K562 (cell line): ENCODE measurements around the gene CHMP4B. TPM values are rescaled to one million over a fixed set of nuclear protein-coding genes. Genes with fewer than 3 reads are reported as not detected.

Source experiments
- ATAC-seq: fragments of 200-7000 bp; cut with Tn5 transposase; 3 replicates; pipeline ENCODE4 v1.9.1; 2020; ENCODE audit warnings: moderate library complexity
- BruUV-seq: library from RNA; stranded (reverse); fragments of 400-500 nt; replicated peaks from 2 replicates; lab custom pipeline; 2021; lab: Mats Ljungman, UMichigan
- CTCF ChIA-PET: fragments of 300-600 bp; formaldehyde crosslinking; extraction: SDS; loops from one replicate; lab custom pipeline; 2021; ENCODE audit warnings: low intra/inter-chr PET ratio; lab: Yijun Ruan, JAX
- POLR2A ChIA-PET: fragments of 300-600, 350-650 bp; sonication (Branson Sonifier 250); formaldehyde crosslinking; extraction: SDS; loops from one replicate; lab custom pipeline; 2021; ENCODE audit warnings: antibody characterized with exemption, inconsistent platforms; lab: Yijun Ruan, JAX
- DNase-seq, 4 experiments: peaks; one replicate each; pipeline versions ENCODE4 v3.0.0 to v3.0.0-alpha.2; 2011 to 2018; ENCODE audit warnings: low spot score in 3 of 4, mixed read lengths in 3 of 4; ENCODE audit errors: extremely low read depth in 1 of 4
- FAIRE-seq: peaks from 2 replicates; lab custom pipeline; 2011; peaks lifted over from hg19 to GRCh38; lab: Jason Lieb, UNC
- H2AFZ ChIP-seq: 2 replicates; pipeline ENCODE4 v1.6.0; 2011; ENCODE audit warnings: low read depth, low read length, control low read depth, inconsistent platforms
- H3K27ac ChIP-seq: fragments of 200-600 bp; 3 replicates; pipeline ENCODE4 v1.8.0; 2011; ENCODE audit warnings: low read depth, mild to moderate bottlenecking, control low read depth, inconsistent platforms, low read length, moderate library complexity, mixed read lengths; ENCODE audit errors: extremely low read depth
- H3K27me3 ChIP-seq, 2 experiments: fragments of 300-600 bp in 1 of 2; 2 replicates in 1 of 2; 3 replicates in 1 of 2; pipeline versions ENCODE4 v1.6.0 to v1.8.0; 2011; ENCODE audit warnings: inconsistent platforms in 2 of 2, low read length in 2 of 2, mild to moderate bottlenecking in 1 of 2, mixed read lengths in 1 of 2, moderate library complexity in 1 of 2; ENCODE audit not compliant: control insufficient read depth in 2 of 2, insufficient read depth in 2 of 2
- H3K36me3 ChIP-seq: fragments of 300-600 bp; 3 replicates; pipeline ENCODE4 v1.8.0; 2011; ENCODE audit warnings: mild to moderate bottlenecking, low read length, inconsistent platforms; ENCODE audit not compliant: control insufficient read depth, insufficient read depth
- H3K4me1 ChIP-seq, 2 experiments: fragments of 200-600 bp in 1 of 2; replicated peaks in 1 of 2; 2 replicates in 1 of 2; 3 replicates in 1 of 2; pipeline versions ENCODE4 v1.5.1 to v1.8.0; 2011; ENCODE audit warnings: inconsistent platforms in 2 of 2, low read length in 2 of 2, mild to moderate bottlenecking in 1 of 2, mixed read lengths in 1 of 2, moderate library complexity in 1 of 2; ENCODE audit not compliant: control insufficient read depth in 2 of 2, insufficient read depth in 2 of 2
- H3K4me2 ChIP-seq: 2 replicates; pipeline ENCODE4 v1.6.1; 2011; ENCODE audit warnings: low read length, control low read depth, inconsistent platforms, mixed read lengths; ENCODE audit not compliant: insufficient read depth
- H3K4me3 ChIP-seq: fragments of 200-600 bp; sonication (generic), shearing (Covaris generic); 2 replicates; pipeline ENCODE4 v1.5.1; 2016; ENCODE audit warnings: control low read depth, inconsistent platforms
- H3K79me2 ChIP-seq: fragments of 200-600 bp; 3 replicates; pipeline ENCODE4 v1.8.0; 2011; ENCODE audit warnings: low read length, inconsistent platforms; ENCODE audit not compliant: control insufficient read depth, insufficient read depth
- H3K9ac ChIP-seq, 2 experiments: 2 replicates each; pipeline versions ENCODE4 v1.6.0 to v1.6.1; 2011; ENCODE audit warnings: low read depth in 2 of 2, low read length in 2 of 2, control low read depth in 1 of 2, inconsistent platforms in 1 of 2, mild to moderate bottlenecking in 1 of 2, mixed read lengths in 1 of 2; ENCODE audit not compliant: insufficient read depth in 1 of 2
- H3K9me1 ChIP-seq: one replicate; pipeline ENCODE4 v1.6.0; 2011; ENCODE audit warnings: inconsistent platforms, mild to moderate bottlenecking, low read length, moderate library complexity; ENCODE audit not compliant: control insufficient read depth, insufficient read depth
- H3K9me3 ChIP-seq: replicated peaks from 2 replicates; pipeline ENCODE4 v1.5.1; 2011; ENCODE audit warnings: low read depth, low read length, inconsistent platforms; ENCODE audit not compliant: control insufficient read depth, insufficient read depth
- H4K20me1 ChIP-seq: replicated peaks from 2 replicates; pipeline ENCODE4 v1.6.1; 2011; ENCODE audit warnings: low read length, inconsistent platforms, mixed read lengths; ENCODE audit not compliant: control insufficient read depth, insufficient read depth
- ELF4 ChIP-seq: fragments of 450-650 bp; formaldehyde crosslinking; IDR thresholded peaks from 2 replicates; pipeline ENCODE4 v1.4.0; 2022; ENCODE audit warnings: missing genetic modification characterization
- FOXJ3 ChIP-seq: sonication (generic); formaldehyde crosslinking; IDR thresholded peaks from 2 replicates; pipeline ENCODE4 v1.4.0; 2020; ENCODE audit warnings: mild to moderate bottlenecking, missing genetic modification reagents
- HDAC8 ChIP-seq: fragments of 450-650 bp; IDR thresholded peaks from 2 replicates; pipeline ENCODE4 v1.6.1; 2016; ENCODE audit warnings: mild to moderate bottlenecking, missing genetic modification characterization, moderate library complexity, missing compliant biosample characterization
- NCOA4 ChIP-seq: fragments of 450-650 bp; IDR thresholded peaks from 2 replicates; pipeline ENCODE4 v1.6.1; 2018; ENCODE audit warnings: mild to moderate bottlenecking; ENCODE audit not compliant: partially characterized antibody
- POLR2A ChIP-seq: fragments of 450-650 bp; conservative IDR thresholded peaks from 2 replicates; pipeline ENCODE4 v1.6.1; 2016
- SAP30 ChIP-seq: fragments of 200-600 bp; sonication (generic); IDR thresholded peaks from 2 replicates; pipeline ENCODE4 v1.6.1; 2012; ENCODE audit warnings: borderline replicate concordance, low read depth, mild to moderate bottlenecking, moderate library complexity, low read length, control low read depth, inconsistent platforms; ENCODE audit not compliant: insufficient read depth, poor library complexity, severe bottlenecking
- TBP ChIP-seq: optimal IDR thresholded peaks from 2 replicates; pipeline ENCODE3; 2011; ENCODE audit warnings: low read depth, low read length, improper control_type of control experiment
- ZBTB7A ChIP-seq: IDR thresholded peaks from 2 replicates; pipeline ENCODE4 v1.6.1; 2011; ENCODE audit warnings: low read depth, mild to moderate bottlenecking, low read length, moderate library complexity, borderline replicate concordance; ENCODE audit not compliant: control insufficient read depth
- ZBTB8A ChIP-seq: fragments of 450-650 bp; IDR thresholded peaks from 2 replicates; pipeline ENCODE4 v1.6.1; 2018; ENCODE audit warnings: mild to moderate bottlenecking, moderate library complexity; ENCODE audit not compliant: partially characterized antibody
- WGBS: fragments of 100-300 bp; shearing (Covaris generic); methylation state at CpG from one replicate; pipeline ENCODE4 v1.1.6; 2016; ENCODE audit warnings: low coverage, mixed read lengths; ENCODE audit not compliant: insufficient coverage; ENCODE audit errors: missing lambda C conversion rate; 5-methylcytosine and 5-hydroxymethylcytosine counted together
- in situ Hi-C: fragments of 300-500 bp; cut with MboI; formaldehyde crosslinking; loops from 4 replicates; pipeline ENCODE4 v1.15.0; 2018; ENCODE audit warnings: inconsistent platforms, mixed read lengths
- intact Hi-C: fragments of 100-400 bp; cut with micrococcal nuclease; formaldehyde crosslinking; loops from 2 replicates; pipeline ENCODE4 v1.14.2; 2022
- polyA plus RNA-seq, 8 experiments: library from polyadenylated mRNA; depleted of rRNA in 4 of 8; stranded (reverse) in 5 of 8; unstranded in 3 of 8; fragments of >200 nt; fragmentation: Nextera tagmentation in 2 of 8; fragmentation: Illumina TruSeq in 1 of 8; extraction: Ambion mirVana in 2 of 8; extraction: Trizol in 1 of 8; gene quantifications; 2 replicates each; pipeline versions ENCODE4 v1.2.1 to v1.2.3, GENCODE V29; 2011 to 2014; ENCODE audit warnings: inconsistent platforms in 1 of 8, missing spikeins in 1 of 8
- total RNA-seq, 7 experiments: library from RNA; depleted of rRNA in 6 of 7; stranded (reverse); fragments of >200 nt in 6 of 7; fragmentation: Illumina TruSeq in 2 of 7; extraction: Trizol in 2 of 7; gene quantifications; 2 replicates each; pipeline versions ENCODE4 v1.2.1 to v1.2.3, GENCODE V29; 2011 to 2021; ENCODE audit warnings: low replicate concordance in 1 of 7
- TF ChIP-seq, protein P1 (sequence below): IDR thresholded peaks from 2 replicates; pipeline ENCODE4 v1.6.1; 2014; ENCODE audit warnings: antibody characterized with exemption
- TF ChIP-seq, protein P2 (sequence below): fragments of 450-650 bp; IDR thresholded peaks from 2 replicates; pipeline ENCODE4 v1.7.1; 2018; ENCODE audit warnings: mild to moderate bottlenecking, low read depth; ENCODE audit not compliant: partially characterized antibody
- TF ChIP-seq, protein P3 (sequence below): fragments of 450-650 bp; IDR thresholded peaks from 2 replicates; pipeline ENCODE4 v1.6.1; 2018; ENCODE audit not compliant: partially characterized antibody

CHMP4B gene
- total and polyA plus RNA-seq, 9 of the 15 experiments (the other 6 are each of a cell fraction or from before 2014, with no cell fraction given), result 1.8 to 64.7 (median 31.8) TPM

DNA sequence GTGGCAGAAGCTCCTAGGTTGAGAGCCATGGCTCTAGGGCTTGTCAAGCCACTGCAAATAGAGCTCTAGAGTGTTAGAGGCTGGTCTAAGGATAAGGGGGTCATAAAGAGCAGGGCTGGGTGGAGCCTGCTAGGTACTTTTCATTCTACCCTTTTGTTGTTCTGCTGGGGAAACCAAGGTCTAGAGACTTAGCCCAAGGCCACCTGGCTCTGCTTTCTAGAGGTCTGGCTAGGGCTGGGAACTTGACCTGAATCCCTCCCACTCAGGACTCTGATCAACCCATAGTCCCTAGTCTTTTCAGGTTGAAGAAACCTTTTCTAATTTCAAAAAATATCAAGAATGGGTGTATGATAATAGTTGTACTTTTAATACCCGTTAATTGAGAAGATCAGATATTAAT lies 13.7 kb downstream of the CHMP4B start:
- peaks cover 20% of the 10 kb centered on the region for H4K20me1 ChIP-seq
- POLR2A ChIA-PET, result interaction anchor here (0.5 to 2.8 kb wide), 7 partner anchors 8 to 296 kb away, joined by 3 to 9 read pairs (median 4); no protein-coding TSS in a partner anchor

More for the DNA sequence above, 13.7 kb downstream of the CHMP4B start:
- Histone ChIP-seq H3K4me1 (peaks cover 2 to 14% of the 10 kb centered on the region in 2 experiments), H3K9me1 (no peaks in the 10 kb centered on the region), H3K27ac (no peak overlapping the region), H2AFZ (no peak overlapping the region), H3K27me3 (no peaks in the 10 kb centered on the region), H3K9ac (no peak overlapping the region), H3K79me2 (peaks cover 63% of the 10 kb centered on the region), H3K4me3 (no peak overlapping the region), H3K4me2 (no peak overlapping the region), H3K9me3 (no peaks in the 10 kb centered on the region), H3K36me3 (no peaks in the 10 kb centered on the region)
- DNase-seq (no peak), ATAC-seq (no peak), FAIRE-seq (no peak)
- intact Hi-C loops, result no loop called here
- 70% methylated on average over 1 of the region's 1 CpG for WGBS
- in situ Hi-C loops, result no loop called here
- no TSS peak for BruUV-seq
- CTCF ChIA-PET, result no interaction called here
- TF ChIP-seq, protein P1, sequence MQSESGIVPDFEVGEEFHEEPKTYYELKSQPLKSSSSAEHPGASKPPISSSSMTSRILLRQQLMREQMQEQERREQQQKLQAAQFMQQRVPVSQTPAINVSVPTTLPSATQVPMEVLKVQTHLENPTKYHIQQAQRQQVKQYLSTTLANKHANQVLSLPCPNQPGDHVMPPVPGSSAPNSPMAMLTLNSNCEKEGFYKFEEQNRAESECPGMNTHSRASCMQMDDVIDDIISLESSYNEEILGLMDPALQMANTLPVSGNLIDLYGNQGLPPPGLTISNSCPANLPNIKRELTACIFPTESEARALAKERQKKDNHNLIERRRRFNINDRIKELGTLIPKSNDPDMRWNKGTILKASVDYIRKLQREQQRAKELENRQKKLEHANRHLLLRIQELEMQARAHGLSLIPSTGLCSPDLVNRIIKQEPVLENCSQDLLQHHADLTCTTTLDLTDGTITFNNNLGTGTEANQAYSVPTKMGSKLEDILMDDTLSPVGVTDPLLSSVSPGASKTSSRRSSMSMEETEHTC, result no peak
- TF ChIP-seq ZBTB7A (no peak), SAP30 (no peak), NCOA4 (no peak), POLR2A (no peak), HDAC8 (no peak), ELF4 (CRISPR knock-in tag) (no peak), ZBTB8A (no peak), FOXJ3 (CRISPR knock-in tag) (no peak), TBP (no peak)
- TF ChIP-seq, protein P2, sequence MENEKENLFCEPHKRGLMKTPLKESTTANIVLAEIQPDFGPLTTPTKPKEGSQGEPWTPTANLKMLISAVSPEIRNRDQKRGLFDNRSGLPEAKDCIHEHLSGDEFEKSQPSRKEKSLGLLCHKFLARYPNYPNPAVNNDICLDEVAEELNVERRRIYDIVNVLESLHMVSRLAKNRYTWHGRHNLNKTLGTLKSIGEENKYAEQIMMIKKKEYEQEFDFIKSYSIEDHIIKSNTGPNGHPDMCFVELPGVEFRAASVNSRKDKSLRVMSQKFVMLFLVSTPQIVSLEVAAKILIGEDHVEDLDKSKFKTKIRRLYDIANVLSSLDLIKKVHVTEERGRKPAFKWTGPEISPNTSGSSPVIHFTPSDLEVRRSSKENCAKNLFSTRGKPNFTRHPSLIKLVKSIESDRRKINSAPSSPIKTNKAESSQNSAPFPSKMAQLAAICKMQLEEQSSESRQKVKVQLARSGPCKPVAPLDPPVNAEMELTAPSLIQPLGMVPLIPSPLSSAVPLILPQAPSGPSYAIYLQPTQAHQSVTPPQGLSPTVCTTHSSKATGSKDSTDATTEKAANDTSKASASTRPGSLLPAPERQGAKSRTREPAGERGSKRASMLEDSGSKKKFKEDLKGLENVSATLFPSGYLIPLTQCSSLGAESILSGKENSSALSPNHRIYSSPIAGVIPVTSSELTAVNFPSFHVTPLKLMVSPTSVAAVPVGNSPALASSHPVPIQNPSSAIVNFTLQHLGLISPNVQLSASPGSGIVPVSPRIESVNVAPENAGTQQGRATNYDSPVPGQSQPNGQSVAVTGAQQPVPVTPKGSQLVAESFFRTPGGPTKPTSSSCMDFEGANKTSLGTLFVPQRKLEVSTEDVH, result no peak
- TF ChIP-seq, protein P3, sequence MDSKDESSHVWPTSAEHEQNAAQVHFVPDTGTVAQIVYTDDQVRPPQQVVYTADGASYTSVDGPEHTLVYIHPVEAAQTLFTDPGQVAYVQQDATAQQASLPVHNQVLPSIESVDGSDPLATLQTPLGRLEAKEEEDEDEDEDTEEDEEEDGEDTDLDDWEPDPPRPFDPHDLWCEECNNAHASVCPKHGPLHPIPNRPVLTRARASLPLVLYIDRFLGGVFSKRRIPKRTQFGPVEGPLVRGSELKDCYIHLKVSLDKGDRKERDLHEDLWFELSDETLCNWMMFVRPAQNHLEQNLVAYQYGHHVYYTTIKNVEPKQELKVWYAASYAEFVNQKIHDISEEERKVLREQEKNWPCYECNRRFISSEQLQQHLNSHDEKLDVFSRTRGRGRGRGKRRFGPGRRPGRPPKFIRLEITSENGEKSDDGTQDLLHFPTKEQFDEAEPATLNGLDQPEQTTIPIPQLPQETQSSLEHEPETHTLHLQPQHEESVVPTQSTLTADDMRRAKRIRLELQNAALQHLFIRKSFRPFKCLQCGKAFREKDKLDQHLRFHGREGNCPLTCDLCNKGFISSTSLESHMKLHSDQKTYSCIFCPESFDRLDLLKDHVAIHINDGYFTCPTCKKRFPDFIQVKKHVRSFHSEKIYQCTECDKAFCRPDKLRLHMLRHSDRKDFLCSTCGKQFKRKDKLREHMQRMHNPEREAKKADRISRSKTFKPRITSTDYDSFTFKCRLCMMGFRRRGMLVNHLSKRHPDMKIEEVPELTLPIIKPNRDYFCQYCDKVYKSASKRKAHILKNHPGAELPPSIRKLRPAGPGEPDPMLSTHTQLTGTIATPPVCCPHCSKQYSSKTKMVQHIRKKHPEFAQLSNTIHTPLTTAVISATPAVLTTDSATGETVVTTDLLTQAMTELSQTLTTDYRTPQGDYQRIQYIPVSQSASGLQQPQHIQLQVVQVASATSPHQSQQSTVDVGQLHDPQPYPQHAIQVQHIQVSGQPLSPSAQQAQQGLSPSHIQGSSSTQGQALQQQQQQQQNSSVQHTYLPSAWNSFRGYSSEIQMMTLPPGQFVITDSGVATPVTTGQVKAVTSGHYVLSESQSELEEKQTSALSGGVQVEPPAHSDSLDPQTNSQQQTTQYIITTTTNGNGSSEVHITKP, result no peak
